ENCODE measurements around the gene HS6ST2.

- TF ChIP-seq CTCF (IDR thresholded peaks at IDR 0.05) (no peak), POLR2A (IDR thresholded peaks at IDR 0.05) (no peak), EP300 (IDR thresholded peaks at IDR 0.05) (no peak)
Observed at GRCh38 chrX:132624466-132624865, 334.0 kb downstream of the HS6ST2 start.
